HG02588 (cell line): ENCODE measurements around the gene GPSM1.

ENCODE experiments used
- ATAC-seq: cut with Tn5 transposase; IDR thresholded peaks from one replicate; pipeline ENCODE4 v1.9.1; 2021; ENCODE audit warnings: mild to moderate bottlenecking, moderate library complexity; ENCODE audit not compliant: unreplicated experiment

The GPSM1 gene

DNA sequence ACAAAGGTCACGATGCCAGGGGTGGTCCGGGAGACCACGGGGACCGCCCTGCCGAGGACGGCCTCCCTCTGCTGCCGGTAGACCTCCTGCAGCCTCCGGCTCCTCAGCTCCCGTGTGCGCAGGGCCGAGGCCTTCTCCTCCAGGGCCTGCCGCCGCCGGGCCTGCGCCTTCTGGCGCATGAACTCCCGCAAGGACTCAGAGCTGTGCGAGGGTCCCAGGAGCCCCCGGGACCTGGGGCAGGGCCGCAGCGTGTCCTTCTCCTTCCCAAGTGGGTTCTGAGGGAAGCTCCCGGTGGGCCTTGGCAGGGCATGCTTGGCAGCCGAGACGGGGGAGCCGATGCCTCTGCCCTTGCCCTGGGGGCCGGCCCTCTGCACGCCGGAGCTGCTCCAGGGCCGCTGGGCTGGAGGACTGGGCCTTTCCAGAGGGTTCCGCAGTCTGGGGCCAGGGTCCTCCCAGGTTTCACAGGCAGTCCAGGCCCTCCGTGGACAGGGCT is 36.8 kb upstream of the GPSM1 start:
- ATAC-seq, result no peak

DNA sequence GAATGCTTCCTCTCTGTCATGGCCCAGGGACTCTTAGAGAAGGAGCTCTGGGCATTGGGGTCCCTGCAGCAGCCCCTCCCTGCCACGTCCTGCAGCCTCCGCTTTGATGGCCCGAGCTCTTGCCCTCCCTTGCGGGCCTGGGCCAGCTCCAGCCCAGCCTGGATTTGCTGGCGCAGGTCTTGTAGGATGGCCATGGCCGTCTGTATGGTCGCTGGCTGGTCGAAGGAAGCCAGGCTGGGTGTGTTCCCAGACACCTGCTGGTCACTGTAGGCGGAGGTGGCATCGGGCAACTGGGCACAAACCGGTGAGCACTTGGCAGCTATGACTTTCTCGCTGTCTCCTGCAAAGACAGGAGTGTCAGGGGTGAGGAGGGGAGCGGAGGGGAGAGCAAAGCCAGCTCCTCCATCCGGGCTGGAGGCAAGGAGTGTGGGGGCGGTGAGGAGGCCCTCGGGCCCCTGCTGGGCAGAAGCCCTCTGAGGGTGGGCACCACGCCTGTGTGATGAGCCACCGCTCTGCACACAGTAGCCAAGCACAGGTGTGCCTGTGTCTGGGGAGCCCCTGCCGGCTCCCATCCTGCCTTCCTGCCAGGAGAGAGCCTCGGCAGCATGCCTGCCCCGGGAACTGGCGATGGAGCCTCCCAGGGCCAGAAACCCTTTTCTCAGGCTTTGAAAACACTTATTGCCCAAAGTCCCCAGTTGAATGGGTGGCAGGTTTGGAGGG is 35.9 kb upstream of the GPSM1 start:
- ATAC-seq, result no peak

DNA sequence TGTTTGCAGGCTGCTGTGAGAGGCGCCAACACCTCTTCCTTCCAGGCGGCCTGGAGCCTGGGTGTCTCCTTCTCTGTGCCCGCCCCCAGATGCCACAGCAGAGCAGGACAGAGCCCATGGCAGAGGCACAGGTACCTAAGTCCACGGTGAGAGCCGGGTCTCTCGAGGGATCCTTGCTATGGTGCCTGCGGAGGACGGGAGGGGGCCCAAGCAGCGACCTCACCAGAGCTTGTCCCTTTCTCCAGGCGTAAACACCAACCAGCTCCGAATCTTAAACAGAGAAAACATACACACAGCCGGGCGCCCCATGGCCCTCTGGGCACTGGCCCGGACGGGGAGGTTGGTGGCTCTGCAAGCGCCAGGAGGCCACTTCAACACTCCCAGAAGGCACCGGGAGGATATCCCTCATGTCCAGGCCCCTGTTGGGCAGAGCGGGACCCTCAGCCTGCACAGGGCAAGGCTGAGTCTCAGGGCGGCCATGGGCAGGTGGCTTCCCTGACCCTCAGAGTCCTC is 35.3 kb upstream of the GPSM1 start:
- ATAC-seq, result no peak

DNA sequence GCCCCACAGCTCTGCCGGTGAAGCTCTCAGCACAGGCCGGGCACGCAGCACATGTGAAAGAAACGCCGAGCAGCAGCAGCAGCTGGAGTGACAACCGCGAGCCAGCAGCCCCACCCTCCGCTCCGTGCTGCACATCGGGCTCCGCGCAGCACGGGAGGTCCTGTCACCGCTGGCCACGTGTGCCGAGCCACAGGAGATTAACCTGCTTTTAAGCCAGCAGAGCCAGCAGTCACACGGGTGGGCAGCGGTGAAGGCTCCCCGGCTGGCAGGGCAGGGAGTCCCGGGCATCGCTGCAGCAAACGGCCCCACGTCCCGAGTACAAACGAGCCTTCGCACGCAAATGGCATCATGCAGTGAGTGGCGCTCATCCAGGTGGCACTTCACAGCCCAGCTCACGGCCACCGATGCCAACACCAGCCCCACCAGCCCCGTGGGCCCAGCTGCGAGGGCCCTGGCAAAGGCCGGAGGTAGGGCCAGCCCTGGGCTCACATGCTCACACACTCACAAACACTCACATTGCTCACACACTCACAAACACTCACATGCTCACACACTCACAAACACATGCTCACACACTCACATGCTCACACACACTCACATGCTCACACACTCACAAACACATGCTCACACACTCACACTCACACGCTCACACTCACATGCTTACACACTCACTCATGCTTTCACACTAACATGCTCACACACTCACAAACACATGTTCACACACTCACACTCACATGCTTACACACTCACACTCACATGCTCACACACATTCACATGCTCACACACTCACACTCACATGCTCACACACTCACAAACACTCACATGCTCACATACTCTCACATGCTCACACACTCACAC is 34.5 kb upstream of the GPSM1 start:
- ATAC-seq, result no peak

DNA sequence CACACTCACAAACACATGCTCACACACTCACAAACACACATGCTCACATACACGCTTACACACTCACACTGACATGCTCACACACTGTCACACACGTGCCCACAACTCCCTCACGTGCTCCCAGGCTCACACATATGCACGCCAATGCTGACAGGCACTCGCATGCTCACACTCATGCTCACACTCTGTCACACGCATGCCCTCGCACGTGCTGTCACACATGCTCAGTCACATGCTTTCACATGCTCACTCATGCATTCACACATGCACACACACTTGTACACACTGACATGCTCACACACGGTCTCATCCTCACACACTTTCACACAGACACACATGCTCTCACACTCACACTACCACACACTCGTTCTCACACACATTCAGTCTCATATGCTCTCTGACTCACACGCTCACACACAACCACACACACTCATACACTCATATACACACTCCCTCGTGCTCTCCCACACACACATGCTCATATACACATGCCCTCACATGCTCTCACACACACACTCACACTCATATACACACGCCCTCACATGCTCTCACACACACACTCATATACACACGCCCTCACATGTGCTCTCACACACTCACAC is 33.8 kb upstream of the GPSM1 start:
- no peak for ATAC-seq

DNA sequence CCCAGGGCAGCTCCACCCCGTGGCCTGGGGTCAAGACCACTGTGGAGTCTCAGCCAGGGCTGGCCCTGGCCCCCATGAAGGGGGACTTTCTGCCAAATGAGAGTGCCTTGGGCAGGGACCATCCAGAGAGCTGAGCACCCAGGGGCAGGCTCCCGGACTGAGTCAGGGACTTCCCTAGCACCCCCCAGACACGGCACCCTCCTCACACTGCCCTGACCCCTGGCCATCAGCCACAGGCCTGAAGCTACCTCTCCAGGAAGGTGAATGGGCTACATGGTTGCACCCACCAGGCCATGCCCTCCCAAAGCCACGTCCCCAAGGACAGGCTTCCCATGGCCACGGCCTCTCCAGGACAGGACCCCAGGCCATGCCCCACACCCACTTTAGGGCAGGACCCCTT is 32.9 kb upstream of the GPSM1 start:
- no peak for ATAC-seq

DNA sequence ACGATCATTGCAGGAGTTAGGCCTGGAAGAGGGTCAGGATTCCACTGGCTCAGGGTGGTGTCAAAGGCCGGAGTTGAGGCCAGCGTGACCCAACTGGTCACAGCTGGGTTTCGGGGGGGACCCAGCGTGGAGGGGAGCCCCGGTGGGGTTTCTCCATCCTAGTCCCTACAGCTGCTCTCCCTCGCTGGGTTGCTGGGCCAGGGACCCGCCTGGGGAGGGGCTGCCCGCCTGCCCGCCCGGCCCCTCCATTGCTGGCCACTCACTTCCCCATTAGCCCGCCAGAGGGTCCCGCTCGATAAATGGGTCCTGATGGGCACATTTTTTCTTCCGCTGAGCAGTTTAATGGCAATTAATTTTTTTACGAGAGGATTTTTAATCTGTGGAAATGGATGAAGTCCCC is 32.3 kb upstream of the GPSM1 start:
- ATAC-seq, result no peak

DNA sequence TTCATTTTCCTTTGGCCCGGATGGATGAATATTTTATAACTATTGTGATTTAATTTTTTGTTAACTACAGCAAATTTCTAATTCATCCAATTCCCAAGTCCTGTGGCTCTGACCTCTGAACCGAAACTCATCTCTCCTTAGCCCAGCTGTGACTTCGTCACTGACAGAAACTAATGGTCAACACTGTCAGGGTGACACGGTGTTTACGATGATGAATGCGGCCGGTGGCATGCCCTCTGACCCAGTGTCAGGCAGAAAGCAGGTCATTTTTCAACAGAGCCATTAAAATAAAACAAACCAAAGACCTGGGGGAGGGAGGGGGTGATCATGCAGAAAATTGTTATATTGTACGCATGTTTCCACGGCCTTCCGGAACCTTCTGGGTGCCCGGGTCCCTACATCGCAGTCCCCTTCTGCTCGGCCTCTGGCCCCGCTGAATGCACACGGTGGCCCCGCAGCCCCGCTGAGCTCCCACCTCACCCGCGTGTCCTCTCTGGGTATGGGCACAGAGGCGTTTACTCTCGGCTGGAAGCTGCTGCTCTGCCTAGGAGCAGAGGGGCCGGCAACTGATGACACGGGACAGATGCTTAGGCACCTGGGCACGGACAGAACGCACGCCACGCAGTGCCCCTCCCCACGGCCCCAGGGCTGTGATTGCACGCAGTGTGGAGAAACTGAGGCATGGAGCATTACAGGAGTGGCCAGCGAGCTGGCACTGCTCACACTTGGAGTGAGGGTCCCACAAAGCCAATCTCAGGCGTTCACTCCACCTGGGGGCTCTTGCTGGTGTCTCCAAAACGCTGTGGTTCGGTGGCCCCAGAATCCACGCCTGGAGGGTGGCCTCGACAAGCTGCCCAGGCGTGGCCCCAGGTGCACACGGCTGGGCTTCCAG is 31.6 kb upstream of the GPSM1 start:
- ATAC-seq, result no peak

DNA sequence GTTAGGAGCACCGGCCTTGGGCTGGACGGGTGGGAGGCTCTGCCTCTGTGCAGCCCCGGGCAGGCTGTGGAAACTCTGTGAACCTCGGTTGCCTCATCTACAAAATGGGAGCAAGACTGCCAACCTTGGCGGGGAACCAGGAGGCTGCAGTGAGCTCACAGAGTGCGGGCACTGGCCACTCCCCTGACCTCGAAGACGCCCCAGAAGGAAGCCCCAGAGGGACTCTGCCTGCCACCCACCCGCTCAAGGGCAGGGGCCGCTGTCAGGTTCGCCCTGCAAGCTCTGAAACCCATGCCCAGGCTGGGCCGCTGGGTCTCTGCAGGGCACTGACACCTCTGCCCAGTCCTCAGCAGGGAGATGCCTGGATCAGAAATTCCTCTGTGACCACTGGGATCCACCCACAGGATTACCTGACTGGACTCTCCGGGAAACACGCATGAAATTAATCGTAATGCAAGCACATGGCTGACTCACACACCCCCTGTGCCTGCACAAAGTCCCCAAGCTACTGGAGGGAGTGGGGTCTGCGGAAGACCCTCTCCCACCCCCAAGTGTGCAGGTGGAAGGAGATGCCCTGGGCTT is 30.8 kb upstream of the GPSM1 start:
- ATAC-seq, result no peak

DNA sequence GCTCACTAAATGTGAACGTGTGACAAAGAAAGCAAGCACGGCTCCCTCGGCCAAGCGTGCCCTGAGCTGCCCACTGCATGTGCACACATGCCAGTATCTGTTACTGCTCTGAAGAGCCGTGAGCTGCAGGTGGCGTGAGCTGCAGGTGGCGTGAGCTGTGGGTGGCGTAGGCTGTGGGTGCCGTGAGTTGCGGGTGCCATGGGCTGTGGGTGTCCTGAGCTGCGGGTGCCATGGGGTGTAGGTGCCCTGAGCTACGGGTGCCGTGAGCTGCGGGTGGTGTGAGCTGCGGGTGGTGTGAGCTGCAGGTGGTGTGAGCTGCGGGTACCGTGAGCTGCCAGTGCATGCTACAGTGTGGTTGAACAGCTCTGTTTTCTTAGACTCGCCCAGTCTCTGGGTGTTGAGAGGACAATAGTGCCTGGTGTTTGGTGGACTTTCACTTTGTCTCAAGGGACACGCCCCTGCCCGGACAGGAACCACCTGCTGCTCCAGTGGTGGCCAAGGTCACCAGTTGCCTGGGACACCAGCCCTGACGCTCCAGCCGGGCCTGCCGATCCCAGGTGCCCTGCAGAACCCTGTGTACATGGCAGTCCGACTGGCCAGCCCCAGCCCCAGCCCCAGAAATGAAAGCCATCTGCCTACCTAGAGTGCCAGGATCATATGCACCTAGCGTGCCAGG is 30.2 kb upstream of the GPSM1 start:
- no peak for ATAC-seq

DNA sequence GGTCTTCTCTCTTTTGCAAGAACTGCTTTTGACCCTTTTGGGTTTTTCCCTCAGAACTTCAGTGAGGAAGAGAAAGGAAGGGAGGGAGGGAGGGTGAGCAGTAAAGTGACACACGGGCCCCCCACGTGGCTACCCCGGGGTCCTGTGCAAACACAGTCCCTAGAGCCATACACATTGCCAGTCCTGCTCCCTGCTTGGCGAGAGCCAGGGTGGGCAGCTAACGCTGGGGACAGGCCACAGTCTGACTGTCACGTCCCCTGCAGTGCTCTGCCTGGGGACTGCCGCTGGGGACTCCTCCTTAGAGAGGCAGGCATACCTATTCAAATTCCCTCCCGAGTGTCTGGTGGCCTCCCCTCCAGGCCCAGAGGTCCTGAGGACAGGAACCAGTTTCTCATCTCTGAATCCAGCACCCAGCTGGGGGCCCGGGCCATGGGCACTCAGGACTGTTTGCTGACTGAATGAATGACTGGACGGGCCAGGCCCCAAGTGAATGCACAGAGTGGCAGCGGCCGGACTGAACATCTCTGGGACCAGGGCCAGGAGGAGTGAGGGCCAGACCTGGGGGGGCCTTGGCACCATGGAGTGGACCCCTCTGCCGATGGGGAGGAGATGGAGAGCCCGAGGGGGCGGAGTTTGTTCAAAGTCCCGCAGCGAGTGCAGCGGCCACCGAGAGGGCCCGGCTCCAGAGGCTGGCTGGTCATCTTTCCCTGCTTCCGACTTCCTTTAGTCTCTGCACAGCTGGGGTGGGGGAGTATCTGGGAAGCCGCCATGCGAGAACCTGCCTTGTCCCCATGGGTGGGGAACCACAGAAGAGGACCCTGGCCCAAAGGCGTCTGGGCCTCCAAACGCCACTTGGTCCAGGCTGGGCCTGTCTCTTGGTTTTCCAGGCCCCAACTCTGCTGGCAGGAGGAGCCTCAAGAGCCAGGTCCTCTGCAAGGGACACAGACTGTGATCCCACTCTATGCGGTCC is 29.3 kb upstream of the GPSM1 start:
- ATAC-seq, result no peak

DNA sequence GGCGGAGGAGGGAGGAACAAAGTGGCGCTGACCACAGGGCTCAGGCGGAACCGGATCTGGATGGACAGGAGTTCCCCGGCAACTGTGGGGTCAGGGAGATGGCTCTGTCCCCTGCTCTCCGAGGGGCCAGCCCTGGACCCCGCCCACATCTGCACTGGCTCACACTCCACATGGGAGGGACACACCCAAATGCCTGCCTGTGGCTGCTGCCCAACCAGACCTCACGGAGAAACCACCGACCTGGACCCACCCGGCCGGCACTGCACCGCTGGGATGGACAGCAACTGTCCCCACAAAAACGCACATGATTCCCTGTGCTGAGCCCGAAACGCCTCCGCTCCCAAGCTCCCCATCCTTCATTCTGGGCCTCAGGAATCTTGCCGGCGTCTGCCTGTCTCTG is 28.2 kb upstream of the GPSM1 start:
- no peak for ATAC-seq

DNA sequence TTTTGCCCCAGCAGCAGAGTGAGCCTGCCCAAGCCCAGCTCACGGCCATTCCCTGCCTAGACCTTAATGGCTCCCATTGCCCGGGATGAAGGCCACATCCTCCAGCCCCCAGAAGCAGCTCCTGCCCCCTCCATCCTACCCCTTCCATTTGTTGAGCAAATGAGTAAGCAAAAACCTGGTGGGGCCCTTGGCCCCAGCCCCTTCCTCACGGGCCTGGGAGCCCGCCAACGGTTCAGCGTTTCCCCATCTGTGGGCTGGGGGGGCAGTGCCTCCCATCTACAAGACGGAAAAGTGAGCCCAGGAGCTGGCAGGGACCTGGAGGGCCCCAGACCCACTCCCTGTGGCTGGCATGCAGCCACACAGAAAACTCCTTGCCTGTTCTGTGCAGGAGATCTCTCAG is 27.8 kb upstream of the GPSM1 start:
- no peak for ATAC-seq

DNA sequence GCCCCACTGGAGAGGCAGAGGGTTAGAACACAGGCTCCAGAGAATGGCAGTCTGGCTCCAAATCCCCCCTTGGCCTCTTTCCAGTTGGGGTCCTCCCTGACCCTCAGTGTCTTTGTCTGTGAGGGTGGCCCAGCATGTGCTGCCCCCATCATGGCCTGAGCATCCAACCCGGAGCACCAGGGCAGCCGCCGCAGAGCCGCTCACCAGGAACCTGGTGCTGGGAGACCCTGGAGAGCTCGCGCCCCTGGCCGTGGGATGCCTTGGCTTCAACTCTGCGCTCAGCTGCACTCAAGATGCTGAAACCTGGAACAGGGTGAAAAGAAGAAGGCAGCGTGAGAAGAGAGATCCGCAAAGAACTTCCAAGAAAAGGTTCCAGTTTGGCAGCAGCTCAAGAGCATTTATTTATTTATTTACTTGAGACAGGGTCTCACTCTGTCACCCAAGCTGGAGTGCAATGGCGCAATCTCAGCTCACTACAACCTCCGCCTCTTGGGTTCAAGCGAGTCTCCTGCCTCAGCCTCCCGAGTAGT is 27.3 kb upstream of the GPSM1 start:
- ATAC-seq, result no peak

DNA sequence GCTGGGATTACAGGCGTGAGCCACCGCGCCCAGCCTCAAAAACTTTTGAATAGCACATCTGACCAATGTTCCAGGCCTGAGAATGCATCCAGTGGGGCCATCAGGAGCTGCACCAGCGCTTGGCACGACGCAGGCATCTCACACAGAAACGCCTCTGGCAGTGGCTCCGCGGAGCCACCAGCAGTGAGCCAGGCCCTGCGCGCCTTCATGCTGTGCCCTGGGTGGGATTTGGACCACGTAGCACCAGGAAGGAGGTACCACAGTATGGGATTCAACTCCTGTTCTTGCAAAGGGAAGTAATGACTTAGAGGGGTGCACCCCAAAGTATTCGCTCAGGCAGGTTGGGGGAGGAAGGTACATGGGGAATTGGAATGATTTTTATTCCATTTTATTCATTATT is 26.5 kb upstream of the GPSM1 start:
- ATAC-seq, result no peak

DNA sequence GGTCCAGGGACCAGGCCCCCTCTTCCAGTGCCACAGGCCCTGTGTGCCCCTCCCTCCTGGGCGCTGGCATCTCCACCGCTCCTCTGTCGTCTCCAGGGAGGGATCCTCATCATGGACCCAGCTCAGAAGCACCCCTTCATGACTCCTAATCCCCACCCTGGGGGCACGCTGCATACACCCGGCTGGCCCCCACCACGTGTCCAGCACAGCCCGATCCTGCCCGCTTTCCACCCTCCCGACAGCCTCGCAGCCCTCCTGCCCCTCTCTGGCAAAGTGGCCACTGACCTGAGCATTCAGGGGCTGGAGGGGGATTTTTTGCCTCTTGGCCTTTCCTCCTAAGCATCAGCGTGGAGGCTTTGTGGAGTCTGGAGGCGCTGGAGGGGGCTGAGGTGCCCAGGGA is 24.8 kb upstream of the GPSM1 start:
- no peak for ATAC-seq

DNA sequence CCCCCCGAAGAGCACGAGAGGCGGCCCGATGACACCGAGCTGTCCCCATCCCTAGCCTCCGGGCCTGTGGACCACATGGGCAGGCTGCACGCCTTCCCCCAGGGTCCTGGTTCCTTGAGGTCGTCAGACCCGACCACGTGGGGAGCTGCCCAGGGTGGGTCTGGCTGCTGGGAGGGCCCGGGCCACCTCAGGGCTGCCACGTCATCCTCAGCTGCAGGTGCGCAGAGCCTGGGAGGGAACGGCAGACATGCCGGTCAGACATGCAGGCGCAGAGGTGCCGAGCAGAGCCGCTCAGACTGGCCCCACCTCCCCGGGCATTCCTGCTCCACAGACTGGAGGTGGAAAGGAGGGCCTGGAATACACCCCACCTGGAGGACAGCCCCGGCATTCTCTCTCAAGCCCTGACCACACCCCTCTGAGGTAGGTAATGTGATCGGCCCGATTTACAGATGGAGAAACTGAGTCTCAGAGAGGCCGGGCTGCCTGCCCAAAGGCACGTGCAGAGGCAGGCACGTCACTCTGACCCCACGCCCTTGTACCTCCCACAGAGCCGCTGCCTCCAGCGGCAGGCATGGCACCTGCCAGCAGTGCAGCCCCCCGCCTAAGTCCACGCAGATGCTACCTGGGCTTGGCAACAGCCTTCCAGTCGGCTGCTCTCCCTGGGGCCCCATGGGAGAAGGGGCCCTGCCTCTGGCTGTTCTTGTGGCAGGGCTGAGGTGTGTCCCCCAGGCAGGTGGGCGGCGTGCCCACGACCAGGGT is 24.1 kb upstream of the GPSM1 start:
- no peak for ATAC-seq
